Cardiac fibroblast (primary cell): ENCODE data around the gene ATG16L1.

Experiments used
- DNase-seq, 2 donors: peaks; one replicate each; pipeline versions ENCODE4 v3.0.0 to v3.0.0-alpha.2; 2010; ENCODE audit warnings: low read depth in 2 of 2
- H3K4me3 ChIP-seq, 2 donors: replicated peaks in 1 of 2; 1 replicate in 1 of 2; 2 replicates in 1 of 2; pipeline ENCODE4 v1.5.1; 2011; ENCODE audit warnings: low read depth in 2 of 2, low read length in 2 of 2, mild to moderate bottlenecking in 2 of 2, moderate library complexity in 1 of 2
- CTCF ChIP-seq: IDR thresholded peaks from one replicate; pipeline ENCODE4 v1.5.1; 2011; ENCODE audit warnings: low read depth, mild to moderate bottlenecking, low read length, inconsistent platforms

The ATG16L1 gene

GRCh38 chr2:233312874-233313273 lies 61.4 kb downstream of the ATG16L1 start:
- TF ChIP-seq CTCF, result no peak
- no peak for DNase-seq
- no peak overlapping the region for H3K4me3 ChIP-seq

- no peak for TF ChIP-seq CTCF
- DNase-seq, result no peak
- H3K4me3 ChIP-seq, result no peak overlapping the region
Observed at GRCh38 chr2:233314180-233314925, 62.9 kb downstream of the ATG16L1 start.

DNA sequence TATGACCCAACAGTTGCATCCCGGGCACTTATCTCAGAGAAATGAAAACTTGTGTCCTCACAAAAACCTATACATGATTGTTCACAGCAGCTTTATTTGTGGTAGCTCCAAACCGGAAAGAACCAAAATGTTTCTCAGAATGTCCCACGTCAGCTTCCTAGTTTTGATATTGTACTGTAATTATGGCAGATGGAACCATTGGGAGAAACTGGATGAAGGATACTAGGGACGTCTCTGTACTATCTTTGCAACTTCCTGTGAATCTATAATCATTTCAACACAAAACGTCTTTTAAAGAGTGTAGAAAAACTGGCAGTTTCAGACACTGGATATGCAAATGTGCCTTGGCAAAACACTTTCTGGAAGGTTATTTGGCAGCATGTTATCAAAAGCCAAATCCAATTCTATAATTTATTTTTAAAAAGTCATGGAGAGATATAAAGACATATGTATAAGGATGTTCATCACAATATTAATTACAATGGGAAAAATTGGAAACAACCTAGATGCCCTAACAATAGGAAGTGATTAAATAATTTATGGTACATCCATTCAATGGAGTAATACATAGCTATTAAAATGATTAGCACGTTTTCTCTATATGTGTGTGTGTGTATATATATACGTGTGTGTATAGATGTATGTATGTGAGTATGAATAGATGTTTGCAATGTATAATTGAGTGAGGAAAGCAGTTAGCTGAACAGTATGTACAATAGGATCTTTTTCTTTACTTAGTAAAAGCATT lies 65.9 kb downstream of the ATG16L1 start:
- no peak for TF ChIP-seq CTCF
- H3K4me3 ChIP-seq, result no peak overlapping the region
- peak; percentile 3 to 19 for DNase-seq

DNA sequence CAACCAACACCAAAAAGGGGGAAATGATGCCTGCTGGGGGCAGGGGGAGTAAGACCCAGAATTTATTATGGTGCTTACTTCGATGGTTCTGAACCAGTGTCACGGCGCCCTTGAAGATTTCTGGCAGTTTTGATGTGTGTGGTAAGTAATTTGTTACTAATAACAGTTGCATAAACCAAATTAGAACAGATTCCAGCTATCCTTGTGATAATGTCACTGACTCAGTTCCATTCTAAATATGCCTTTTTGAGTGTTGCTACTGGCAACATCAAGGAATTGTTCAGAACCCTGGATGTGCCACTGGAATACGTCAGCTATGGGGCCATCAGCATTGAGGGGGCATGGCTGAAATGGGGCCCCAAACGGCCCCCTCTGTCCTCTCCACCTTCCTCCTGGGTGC lies 67.8 kb downstream of the ATG16L1 start:
- H3K4me3 ChIP-seq, result no peak overlapping the region
- DNase-seq, result no peak
- TF ChIP-seq CTCF, result no peak

GRCh38 chr2:233320470-233320869 lies 69.0 kb downstream of the ATG16L1 start:
- no peak for TF ChIP-seq CTCF
- no peak for DNase-seq
- H3K4me3 ChIP-seq, result no peak overlapping the region

DNA sequence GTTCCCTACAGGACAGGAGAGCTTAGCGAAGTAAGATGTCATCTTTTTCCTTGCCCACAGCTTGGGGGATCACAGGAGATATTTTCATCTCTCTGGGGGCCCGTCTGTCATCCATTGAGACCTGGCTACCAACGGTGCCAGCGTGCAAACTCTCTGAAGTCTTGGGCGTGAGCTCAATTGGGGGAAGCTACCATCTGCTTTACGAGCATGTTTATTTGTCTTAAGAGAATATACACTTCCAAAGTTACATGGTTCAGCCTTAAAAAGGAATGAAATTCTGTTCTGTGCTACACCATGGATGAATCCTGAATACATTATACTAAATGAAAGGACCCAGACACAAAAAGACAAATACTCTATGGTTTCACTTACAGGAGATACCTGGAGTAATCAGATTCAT lies 69.7 kb downstream of the ATG16L1 start:
- no peak overlapping the region for H3K4me3 ChIP-seq
- DNase-seq, result no peak
- no peak for TF ChIP-seq CTCF
